Prostate gland (tissue), 2 donors: ENCODE measurements around the gene MGLL.

Experiments
- CTCF ChIP-seq, 4 experiments: fragments of 200-600 bp in 2 of 4; fragments of 450-650 bp in 2 of 4; sonication (generic) in 2 of 4; IDR thresholded peaks; 1 replicate in 3 of 4; 2 replicates in 1 of 4; pipeline ENCODE4 v1.5.1; 2016 to 2019; ENCODE audit warnings: antibody characterized with exemption in 4 of 4, mild to moderate bottlenecking in 2 of 4, moderate library complexity in 2 of 4
- POLR2A ChIP-seq: fragments of 450-650 bp; IDR thresholded peaks from one replicate; pipeline ENCODE4 v1.6.1; 2016; ENCODE audit warnings: antibody characterized with exemption, mild to moderate bottlenecking

GRCh38 chr3:127856801-127857200 is 34.5 kb upstream of the MGLL start:
- TF ChIP-seq CTCF (IDR thresholded peaks at IDR 0.05) (no peak), POLR2A (no peak)
